Activated T-helper 17 cell treated with anti-CD3 and anti-CD28 coated beads, Interleukin-2, amount 50 U/mL, for 72 hours (primary cell): Measurements from ENCODE around the gene JAKMIP3. TPM values are rescaled to one million over a fixed set of nuclear protein-coding genes. Genes with fewer than 3 reads are reported as not detected.

Experiments
- ATAC-seq: fragments of 150-1000 bp; cut with Tn5 transposase; replicated peaks from 2 replicates; pipeline ENCODE4 v1.10.0; 2021; ENCODE audit warnings: mild to moderate bottlenecking, moderate library complexity
- H3K27ac Mint-ChIP-seq: one replicate; pipeline ENCODE4 v1.8.0; 2022; ENCODE audit warnings: mixed read lengths
- H3K27me3 Mint-ChIP-seq: one replicate; pipeline ENCODE4 v1.8.0; 2022; ENCODE audit warnings: mixed read lengths
- H3K36me3 Mint-ChIP-seq: one replicate; pipeline ENCODE4 v1.8.0; 2022; ENCODE audit warnings: low read depth, mild to moderate bottlenecking, mixed read lengths
- H3K4me1 Mint-ChIP-seq: one replicate; pipeline ENCODE4 v1.8.0; 2022; ENCODE audit warnings: mixed read lengths
- H3K4me3 Mint-ChIP-seq: one replicate; pipeline ENCODE4 v1.8.0; 2022; ENCODE audit warnings: mild to moderate bottlenecking, mixed read lengths
- H3K9me3 Mint-ChIP-seq: one replicate; pipeline ENCODE4 v1.8.0; 2022; ENCODE audit warnings: mixed read lengths
- total RNA-seq, 2 donors: library from RNA; stranded (reverse); gene quantifications; one replicate each; pipeline ENCODE4 v1.2.3, GENCODE V29; 2022

Gene JAKMIP3
- total RNA-seq, 2 donors from 2014 or later = 0.26 to 1.2 TPM

DNA sequence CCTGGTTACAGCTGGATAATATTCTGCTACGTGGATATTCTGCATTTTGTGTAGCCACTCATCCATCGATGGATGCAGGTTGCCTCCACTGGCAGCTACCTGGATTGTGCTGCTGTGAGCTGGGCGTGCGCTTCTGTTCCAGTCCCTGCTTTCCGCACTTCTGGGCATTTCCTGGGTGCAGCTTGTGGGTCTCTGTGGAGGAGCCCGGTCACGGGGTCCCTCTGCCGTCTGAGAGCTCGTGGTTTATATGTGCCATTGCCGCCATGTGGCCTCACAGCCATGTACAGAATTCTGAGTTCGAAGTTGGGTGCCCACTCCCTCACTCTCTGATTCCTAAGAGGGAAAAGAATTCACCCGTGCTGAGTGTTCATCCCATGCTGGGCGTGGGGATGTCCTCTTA lies 38.3 kb downstream of the JAKMIP3 start:
- Mint-ChIP-seq H3K4me1 (no peaks in the 10 kb centered on the region), H3K9me3 (no peaks in the 10 kb centered on the region), H3K4me3 (no peak overlapping the region), H3K36me3 (no peaks in the 10 kb centered on the region), H3K27ac (no peak overlapping the region), H3K27me3 (peaks cover 10% of the 10 kb centered on the region)
- ATAC-seq = no peak

GRCh38 chr10:132104471-132105301 lies 38.9 kb downstream of the JAKMIP3 start:
- H3K4me3 Mint-ChIP-seq = no peak overlapping the region
- H3K27me3 Mint-ChIP-seq = peaks cover 10% of the 10 kb centered on the region
- H3K4me1 Mint-ChIP-seq = no peaks in the 10 kb centered on the region
- H3K9me3 Mint-ChIP-seq = no peaks in the 10 kb centered on the region
- ATAC-seq = no peak
- no peak overlapping the region for H3K27ac Mint-ChIP-seq
- no peaks in the 10 kb centered on the region for H3K36me3 Mint-ChIP-seq

- Mint-ChIP-seq H3K9me3 (no peaks in the 10 kb centered on the region), H3K4me1 (no peaks in the 10 kb centered on the region), H3K4me3 (no peak overlapping the region), H3K36me3 (no peaks in the 10 kb centered on the region), H3K27me3 (peaks cover 10% of the 10 kb centered on the region), H3K27ac (no peak overlapping the region)
- no peak for ATAC-seq
Observed at GRCh38 chr10:132105302-132105995, 39.7 kb downstream of the JAKMIP3 start.

DNA sequence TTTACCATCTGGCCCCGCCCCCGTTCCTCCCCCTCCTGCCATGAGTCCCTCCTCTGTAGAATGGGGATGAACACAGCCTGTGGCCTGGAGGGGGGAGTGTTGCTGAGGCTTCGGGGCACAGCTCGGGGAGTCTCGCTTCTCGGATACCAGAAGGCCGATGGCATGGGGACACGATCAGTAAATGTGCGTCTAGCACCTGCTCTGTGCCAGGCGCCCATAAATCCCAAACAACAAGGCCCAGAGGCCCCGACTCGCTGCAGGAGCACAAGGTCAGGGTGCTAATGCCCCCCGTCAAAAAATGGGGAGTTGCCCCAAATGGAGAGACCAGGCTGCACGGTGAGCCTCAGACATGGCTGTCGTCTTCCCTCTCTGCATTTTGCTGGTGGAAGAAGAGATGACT lies 40.7 kb downstream of the JAKMIP3 start:
- no peak for ATAC-seq
- H3K9me3 Mint-ChIP-seq = no peaks in the 10 kb centered on the region
- H3K36me3 Mint-ChIP-seq = no peaks in the 10 kb centered on the region
- H3K4me3 Mint-ChIP-seq = no peak overlapping the region
- no peak overlapping the region for H3K27ac Mint-ChIP-seq
- H3K27me3 Mint-ChIP-seq = peaks cover 5% of the 10 kb centered on the region
- no peaks in the 10 kb centered on the region for H3K4me1 Mint-ChIP-seq

GRCh38 chr10:132107186-132107948 lies 41.6 kb downstream of the JAKMIP3 start:
- Mint-ChIP-seq H3K27ac (no peak overlapping the region), H3K4me1 (no peaks in the 10 kb centered on the region), H3K36me3 (no peaks in the 10 kb centered on the region), H3K9me3 (no peaks in the 10 kb centered on the region), H3K4me3 (no peak overlapping the region), H3K27me3 (peaks cover 3% of the 10 kb centered on the region)
- no peak for ATAC-seq

GRCh38 chr10:132107949-132108877 lies 42.5 kb downstream of the JAKMIP3 start:
- H3K36me3 Mint-ChIP-seq = no peaks in the 10 kb centered on the region
- H3K9me3 Mint-ChIP-seq = no peaks in the 10 kb centered on the region
- H3K4me3 Mint-ChIP-seq = no peak overlapping the region
- H3K27ac Mint-ChIP-seq = no peak overlapping the region
- no peak for ATAC-seq
- H3K4me1 Mint-ChIP-seq = no peaks in the 10 kb centered on the region
- no peaks in the 10 kb centered on the region for H3K27me3 Mint-ChIP-seq

DNA sequence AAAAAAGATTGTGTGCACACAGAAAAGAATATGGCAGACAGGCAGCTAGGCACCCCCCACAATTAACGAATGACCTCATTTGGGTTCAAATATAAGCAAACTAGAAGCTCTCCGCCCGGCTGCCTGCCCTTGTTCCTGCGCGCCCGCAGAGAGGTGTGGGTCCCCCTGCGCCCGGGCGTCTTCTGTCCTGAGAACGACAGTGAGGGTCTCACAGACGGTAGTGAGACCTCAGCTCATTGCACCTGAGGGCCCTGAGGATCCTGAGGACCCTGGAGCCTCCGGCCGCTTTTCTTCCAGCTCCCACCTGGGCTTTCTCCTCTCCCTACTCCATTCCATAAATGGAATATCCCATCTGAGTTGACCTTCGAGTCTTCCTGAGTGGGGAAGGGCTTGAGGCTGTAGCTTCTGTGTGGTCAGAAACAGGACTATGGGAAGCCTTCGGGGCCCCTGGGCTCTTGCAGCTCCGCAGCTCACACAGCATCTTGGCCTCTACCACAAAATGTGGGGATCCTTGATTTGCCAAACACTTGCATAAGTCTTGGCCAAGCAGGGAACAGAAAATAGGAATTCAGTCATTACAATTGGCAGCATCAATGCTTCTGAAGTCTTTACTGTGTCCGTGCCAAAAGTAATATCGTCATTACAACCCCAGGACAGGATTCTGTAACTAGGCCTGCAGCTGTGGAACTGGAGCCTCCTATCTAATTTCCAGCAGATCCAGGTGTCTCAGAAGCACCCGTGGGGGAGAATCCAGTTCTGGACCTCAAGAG lies 43.8 kb downstream of the JAKMIP3 start:
- Mint-ChIP-seq H3K4me1 (no peaks in the 10 kb centered on the region), H3K9me3 (no peaks in the 10 kb centered on the region), H3K4me3 (no peak overlapping the region), H3K27me3 (no peaks in the 10 kb centered on the region), H3K36me3 (no peaks in the 10 kb centered on the region), H3K27ac (no peak overlapping the region)
- ATAC-seq = no peak

GRCh38 chr10:132110111-132110521 lies 44.4 kb downstream of the JAKMIP3 start:
- Mint-ChIP-seq H3K36me3 (no peaks in the 10 kb centered on the region), H3K9me3 (no peaks in the 10 kb centered on the region), H3K4me3 (no peak overlapping the region), H3K4me1 (no peaks in the 10 kb centered on the region), H3K27ac (no peak overlapping the region), H3K27me3 (no peaks in the 10 kb centered on the region)
- no peak for ATAC-seq

GRCh38 chr10:132110713-132111112 lies 45.0 kb downstream of the JAKMIP3 start:
- no peak overlapping the region for H3K4me3 Mint-ChIP-seq
- ATAC-seq = no peak
- no peaks in the 10 kb centered on the region for H3K4me1 Mint-ChIP-seq
- no peaks in the 10 kb centered on the region for H3K27me3 Mint-ChIP-seq
- no peaks in the 10 kb centered on the region for H3K36me3 Mint-ChIP-seq
- no peak overlapping the region for H3K27ac Mint-ChIP-seq
- H3K9me3 Mint-ChIP-seq = no peaks in the 10 kb centered on the region

- no peaks in the 10 kb centered on the region for H3K9me3 Mint-ChIP-seq
- H3K4me3 Mint-ChIP-seq = no peak overlapping the region
- no peaks in the 10 kb centered on the region for H3K27me3 Mint-ChIP-seq
- no peaks in the 10 kb centered on the region for H3K36me3 Mint-ChIP-seq
- H3K27ac Mint-ChIP-seq = no peak overlapping the region
- no peak for ATAC-seq
- H3K4me1 Mint-ChIP-seq = no peaks in the 10 kb centered on the region
Observed at GRCh38 chr10:132111121-132111731, 45.5 kb downstream of the JAKMIP3 start.

DNA sequence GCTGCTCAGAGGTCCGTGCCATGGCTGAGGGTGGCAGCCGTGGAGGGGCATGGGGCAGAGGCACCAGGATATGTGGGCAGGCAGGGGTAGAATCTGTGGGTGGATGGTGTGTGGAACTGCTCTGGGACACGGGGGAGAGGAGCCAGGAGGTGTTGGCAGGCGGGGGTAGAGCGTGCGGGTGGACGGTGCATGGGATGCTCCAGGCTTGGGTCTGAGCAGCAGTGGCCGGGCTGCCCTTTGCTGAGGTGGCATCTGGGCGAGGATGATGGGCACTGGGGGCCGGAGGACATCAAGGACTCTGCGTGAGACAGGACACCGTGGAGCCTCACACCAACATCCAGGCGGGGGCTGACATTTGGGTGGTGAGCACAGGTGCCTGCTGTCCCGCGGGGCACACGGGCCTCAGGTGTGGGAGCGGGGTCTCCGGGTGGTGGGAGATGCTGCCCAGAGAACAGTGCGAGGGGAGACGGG lies 46.2 kb downstream of the JAKMIP3 start:
- Mint-ChIP-seq H3K36me3 (no peaks in the 10 kb centered on the region), H3K9me3 (no peaks in the 10 kb centered on the region), H3K27me3 (no peaks in the 10 kb centered on the region), H3K4me1 (no peaks in the 10 kb centered on the region), H3K27ac (no peak overlapping the region), H3K4me3 (no peak overlapping the region)
- no peak for ATAC-seq

DNA sequence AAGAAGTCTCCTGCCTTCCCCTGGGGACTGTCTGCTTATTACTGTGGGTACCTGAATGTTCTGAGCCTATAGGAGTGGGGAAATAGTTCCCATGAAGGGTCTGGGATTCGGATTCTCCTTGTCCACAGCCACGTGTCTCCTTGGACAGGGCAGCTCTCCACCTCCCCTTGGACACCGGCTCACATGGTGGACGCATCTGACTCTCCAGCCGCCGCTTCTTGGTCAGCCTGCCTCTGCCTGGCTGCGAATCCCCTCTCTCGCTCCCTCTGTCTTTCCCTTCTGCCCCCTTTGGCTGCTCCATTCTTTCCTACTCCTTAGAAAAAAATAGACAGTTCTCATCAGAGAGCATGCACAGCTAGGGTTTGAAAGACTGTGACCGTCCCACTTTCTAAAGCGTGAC lies 46.9 kb downstream of the JAKMIP3 start:
- Mint-ChIP-seq H3K27me3 (no peaks in the 10 kb centered on the region), H3K27ac (no peak overlapping the region), H3K9me3 (no peaks in the 10 kb centered on the region), H3K4me3 (no peak overlapping the region), H3K36me3 (no peaks in the 10 kb centered on the region), H3K4me1 (no peaks in the 10 kb centered on the region)
- no peak for ATAC-seq

DNA sequence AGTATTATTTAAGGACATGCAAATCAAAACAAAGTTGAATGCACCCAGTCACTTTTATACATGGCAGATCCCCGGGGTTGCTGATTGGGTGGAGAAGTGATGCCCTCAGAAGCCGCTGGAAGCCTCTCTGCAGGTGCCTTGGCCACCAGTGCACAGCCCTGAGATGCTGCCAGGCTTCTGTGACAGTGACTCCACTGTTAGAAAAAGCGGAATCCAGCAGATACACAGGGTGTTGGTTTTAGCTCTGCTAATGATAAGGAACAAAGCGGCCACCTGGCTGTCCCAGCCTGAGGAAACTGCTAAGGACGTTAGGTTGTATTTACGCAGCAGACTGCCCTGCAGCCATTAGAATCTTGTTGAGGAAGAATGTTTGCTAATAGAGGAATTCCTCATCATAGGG lies 47.5 kb downstream of the JAKMIP3 start:
- Mint-ChIP-seq H3K9me3 (no peaks in the 10 kb centered on the region), H3K4me3 (no peak overlapping the region), H3K4me1 (no peaks in the 10 kb centered on the region), H3K27me3 (no peaks in the 10 kb centered on the region), H3K27ac (no peak overlapping the region), H3K36me3 (no peaks in the 10 kb centered on the region)
- no peak for ATAC-seq
